ENCODE results near the gene KCNMA1.

Gene KCNMA1

GRCh38 chr10:77229704-77230103 is 407.9 kb downstream of the KCNMA1 start:
- no peak for DNase-seq

DNA sequence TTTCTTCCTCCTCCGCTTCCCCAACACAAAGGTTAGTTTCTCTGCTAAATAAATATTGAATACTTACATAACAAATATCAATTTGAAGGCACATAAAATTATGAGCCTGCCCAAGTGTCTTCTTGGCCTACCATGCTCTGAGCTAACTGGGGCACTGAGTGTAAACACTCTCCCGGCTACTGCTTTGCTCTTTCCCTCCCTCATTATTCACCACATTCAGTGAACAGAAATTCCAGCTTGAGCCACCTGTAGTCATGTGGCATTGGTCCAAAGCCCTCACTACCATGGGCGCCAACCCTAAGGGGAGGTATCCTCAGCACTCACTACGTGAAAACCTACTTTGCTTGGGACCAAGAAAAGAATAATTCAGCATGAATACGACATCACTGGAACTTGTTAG is 409.0 kb downstream of the KCNMA1 start:
- DNase-seq = no peak

DNA sequence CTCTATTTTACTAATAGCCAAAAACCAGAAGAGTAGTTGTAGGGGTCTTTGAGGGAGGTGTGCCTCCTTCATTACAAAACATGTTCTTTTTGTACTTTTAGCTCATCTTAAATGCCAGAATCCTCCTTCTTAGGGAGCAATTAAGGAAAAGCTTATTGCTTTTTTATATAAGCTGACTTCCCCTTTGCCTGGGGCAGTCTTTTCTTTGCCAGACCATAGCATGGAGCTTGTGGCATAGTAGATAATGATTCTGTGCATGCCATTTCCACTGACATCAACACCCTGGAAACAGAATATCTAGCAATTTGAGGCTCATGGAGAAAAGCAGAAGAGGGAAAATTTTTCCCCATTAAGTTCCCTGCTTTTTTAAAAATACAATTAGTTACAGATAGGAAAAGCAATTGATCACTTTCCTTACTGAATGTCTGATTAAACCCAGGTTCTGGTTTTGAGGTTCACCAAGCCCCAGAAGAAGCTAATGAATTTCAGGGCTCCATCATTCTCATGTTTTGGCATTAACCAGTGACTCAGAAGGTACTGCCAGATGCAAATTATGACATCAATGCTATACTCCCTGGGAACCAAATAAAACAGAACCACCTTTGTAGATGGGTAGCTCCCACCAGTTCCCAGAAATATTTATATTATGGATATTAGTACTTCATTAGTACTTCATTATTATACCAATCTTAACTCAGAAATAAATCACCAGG is 410.6 kb downstream of the KCNMA1 start:
- no peak for DNase-seq

DNA sequence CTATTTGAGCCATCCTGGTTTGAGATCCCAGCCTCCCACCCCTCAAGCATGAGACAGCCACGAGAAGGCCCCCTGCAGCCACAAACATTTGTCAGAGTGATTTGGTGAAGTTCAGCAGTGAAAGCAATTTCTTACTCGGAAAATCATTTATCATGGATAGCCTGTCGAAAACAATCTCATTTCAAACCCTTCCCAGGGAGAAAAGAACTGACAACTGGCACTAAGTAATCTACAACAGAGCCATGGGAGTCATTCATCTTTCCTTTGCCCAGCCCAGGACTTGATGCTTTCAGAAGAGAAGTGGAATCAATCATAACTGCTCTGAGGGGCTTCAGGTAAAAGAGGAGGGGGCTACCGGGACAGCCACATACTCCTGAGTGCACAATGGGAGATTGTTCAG is 411.2 kb downstream of the KCNMA1 start:
- no peak for DNase-seq

DNA sequence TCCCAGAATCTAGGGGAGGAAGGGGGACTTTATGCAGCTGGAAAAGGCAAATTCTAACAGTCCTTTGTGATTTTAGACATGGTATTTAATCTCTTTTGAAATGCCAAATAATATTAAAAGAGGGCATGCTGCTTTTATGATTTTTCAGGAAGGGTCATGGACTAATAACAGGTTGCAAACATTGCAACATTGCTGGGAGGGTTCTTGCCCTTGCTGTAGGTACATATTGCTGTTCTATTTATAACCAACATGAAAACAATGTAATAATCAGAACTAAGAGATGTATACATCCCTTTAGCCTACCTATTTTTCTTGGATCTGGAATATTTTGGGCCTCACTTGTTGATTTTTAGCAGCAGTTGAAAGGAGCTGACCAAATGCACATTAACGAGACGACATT is 411.6 kb downstream of the KCNMA1 start:
- no peak for DNase-seq

GRCh38 chr10:77223526-77224460 is 413.8 kb downstream of the KCNMA1 start:
- DNase-seq = no peak

- DNase-seq = no peak
Measured at GRCh38 chr10:77220150-77220549, 417.5 kb downstream of the KCNMA1 start.

GRCh38 chr10:77219046-77219445 is 418.6 kb downstream of the KCNMA1 start:
- DNase-seq = no peak

GRCh38 chr10:77214799-77215198 is 422.8 kb downstream of the KCNMA1 start:
- no peak for DNase-seq

GRCh38 chr10:77212632-77213031 is 425.0 kb downstream of the KCNMA1 start:
- DNase-seq = no peak

DNA sequence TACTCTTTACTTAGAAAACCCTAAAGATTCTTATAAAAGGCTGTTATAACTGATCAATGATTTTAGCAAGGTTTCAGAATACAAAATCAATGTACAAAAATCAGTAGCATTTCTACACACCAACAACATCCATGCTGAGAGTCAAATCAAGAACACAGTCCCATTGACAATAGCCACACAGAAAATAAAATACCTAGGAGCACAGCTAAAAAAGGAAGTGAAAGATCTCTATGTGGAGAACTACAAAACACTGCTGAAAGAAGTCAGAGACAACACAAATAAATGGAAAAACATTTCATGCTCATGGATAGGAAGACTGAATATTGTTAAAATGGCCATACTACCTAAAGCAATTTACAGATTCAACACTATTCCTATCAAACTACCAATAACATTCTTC is 427.0 kb downstream of the KCNMA1 start:
- DNase-seq = no peak

DNA sequence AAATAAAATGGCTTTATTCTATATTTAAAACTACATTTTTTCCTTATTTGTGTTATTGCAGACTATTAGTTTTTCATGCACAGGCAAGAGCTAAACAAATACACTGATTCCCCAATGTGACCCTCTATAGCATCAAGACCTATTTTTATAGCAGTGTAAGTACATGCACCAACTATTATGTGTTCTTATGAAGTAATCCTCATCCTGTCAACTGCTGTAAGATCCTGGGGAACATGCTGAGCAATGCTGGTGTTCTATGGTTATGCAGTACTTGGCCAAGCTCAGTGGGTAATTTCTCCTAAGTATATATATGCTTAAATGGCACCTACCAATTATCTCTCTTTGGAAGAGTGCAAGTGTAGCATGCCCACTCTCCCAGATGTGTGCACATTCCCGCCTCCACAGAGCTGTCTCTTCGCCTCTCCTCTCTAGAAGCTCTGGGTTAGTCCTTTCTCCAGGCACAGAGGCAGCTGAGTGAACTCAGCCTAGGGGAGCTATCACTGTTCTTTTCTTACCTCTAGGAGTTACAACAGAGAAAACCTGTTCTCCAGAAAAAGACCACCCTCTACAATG is 428.8 kb downstream of the KCNMA1 start:
- no peak for DNase-seq

- DNase-seq = no peak
Measured at GRCh38 chr10:77207828-77208185, 429.8 kb downstream of the KCNMA1 start.

DNA sequence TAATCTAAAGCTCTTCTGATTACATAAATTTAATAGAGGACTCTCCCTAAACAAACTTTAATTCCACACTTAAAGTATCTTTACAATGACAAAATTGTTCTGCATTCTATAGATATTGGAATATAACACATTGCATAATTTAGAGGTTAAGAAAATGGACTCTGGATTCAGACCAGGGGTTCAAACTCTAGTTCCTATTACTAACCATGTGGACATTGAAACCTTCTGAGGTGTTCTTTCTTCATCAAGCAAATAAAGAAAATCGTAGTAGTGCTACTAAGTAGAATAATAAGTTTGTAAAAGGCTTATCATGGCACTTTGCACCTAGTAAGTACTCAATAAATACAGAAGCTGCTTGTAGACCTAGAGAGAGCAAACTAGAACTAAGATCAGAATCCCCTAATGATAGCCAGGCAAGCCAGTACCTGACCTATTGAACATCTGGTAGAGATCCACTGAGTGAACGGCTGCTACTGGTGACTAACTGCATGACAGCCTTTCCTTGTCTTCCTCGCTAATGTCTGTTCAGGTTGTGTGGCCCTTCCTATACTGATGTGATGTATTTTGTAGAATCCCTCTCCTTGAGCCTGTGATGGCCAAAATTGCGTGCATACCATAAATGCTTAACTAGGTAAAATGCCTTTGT is 430.3 kb downstream of the KCNMA1 start:
- no peak for DNase-seq

- no peak for DNase-seq
Measured at GRCh38 chr10:77205135-77205534, 432.5 kb downstream of the KCNMA1 start.

DNA sequence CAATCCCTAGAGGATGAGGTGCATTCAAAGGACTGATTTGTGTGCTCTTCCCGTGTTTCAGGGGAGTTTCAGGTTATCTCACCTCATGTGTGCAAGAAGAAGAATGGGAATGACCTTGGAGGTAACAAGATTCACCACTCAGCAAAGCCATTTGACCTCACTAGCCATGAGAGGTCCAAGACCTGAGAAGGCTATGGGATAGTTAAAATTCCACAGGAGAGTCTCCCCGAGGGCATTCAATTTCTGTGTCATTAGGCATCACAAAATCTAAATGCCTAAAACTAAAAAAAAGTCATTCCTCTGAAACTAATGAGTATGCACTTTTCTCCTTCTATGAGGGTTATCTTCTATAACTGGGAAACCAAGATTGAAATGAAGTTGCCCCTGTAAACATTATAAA is 433.4 kb downstream of the KCNMA1 start:
- no peak for DNase-seq

DNA sequence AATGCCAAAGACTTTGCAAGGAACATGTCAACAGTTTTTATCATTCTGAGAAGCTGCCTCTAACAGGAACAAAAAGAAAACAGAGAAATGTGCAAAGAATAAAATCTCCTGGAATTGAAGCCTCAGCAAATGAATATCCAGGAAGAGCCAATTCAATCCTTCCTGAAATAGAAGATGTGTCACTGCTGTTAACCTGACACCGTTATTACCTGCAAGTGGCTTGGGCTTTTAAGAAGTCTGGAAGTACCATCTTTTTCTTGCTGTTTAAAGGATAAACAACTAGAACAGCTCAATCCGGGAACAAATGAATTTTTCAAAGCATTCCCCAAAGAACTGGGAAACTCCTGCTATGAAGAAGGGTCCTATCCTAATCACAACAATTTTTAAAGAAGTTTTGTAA is 434.8 kb downstream of the KCNMA1 start:
- no peak for DNase-seq

GRCh38 chr10:77201135-77202106 is 436.2 kb downstream of the KCNMA1 start:
- no peak for DNase-seq

DNA sequence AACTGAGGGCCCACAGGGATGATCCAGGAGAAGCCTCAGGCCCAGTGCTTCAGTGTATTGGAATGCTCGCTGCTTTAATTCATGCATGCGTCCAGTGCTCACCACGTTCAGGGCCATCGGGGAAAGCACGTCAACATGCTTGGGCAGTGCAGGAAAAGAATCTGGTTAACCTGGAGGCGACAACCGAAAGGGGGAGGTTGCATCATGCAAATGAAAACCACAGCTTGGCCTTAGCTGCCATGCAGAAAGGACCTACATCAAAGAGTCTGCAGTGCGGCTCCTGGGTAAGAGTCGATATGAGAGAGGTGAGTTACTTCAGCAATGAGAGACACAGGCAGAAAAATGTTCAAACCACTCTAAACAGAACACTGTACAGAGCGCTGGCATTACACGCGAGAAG is 440.1 kb downstream of the KCNMA1 start:
- DNase-seq = no peak

GRCh38 chr10:77196614-77197013 is 441.0 kb downstream of the KCNMA1 start:
- no peak for DNase-seq

DNA sequence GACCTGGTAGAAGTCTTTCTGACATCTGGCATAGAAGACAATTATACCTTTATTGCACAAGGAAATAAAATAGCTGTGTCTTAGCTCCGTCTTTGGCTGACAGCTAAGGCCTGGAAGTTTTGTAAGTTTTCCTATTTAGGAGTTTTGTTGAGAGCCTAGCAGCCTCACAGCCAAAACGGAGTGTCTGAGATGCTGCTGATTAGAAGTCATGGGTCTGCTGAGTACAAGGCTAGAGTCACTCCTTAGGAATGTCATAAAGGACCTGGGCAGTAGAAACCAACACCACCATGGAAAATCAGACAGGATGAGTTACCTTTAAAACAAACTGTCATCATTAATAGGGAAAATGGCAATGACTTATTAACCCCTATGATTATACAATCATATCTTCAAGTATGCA is 442.5 kb downstream of the KCNMA1 start:
- no peak for DNase-seq

DNA sequence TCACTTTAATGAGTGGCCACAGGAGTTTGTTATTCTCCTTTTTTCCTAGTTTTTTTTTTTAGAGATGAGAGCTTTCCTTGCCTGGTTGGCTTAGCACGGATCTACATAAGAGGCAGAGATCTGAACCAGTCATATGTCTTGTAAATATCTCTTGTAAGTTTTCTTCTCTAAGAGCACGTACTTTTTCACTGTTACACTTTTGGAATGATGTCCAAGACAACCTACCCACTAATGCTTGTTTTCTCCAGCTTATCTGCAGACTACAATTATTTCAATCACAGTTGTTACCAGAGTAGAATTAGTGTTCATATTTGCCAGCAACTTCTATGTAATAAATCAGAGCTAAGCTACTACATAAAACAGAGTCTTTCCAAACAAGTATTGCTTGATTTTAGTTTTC is 444.6 kb downstream of the KCNMA1 start:
- no peak for DNase-seq
